C1 segment of cervical spinal cord (tissue), 14 donors: ENCODE data around the gene ECE2.

Source experiments
- DNase-seq, 14 donors: peaks; one replicate each; lab custom pipeline; 2025; lab: John Stamatoyannopoulos, UW

Gene ECE2

DNA sequence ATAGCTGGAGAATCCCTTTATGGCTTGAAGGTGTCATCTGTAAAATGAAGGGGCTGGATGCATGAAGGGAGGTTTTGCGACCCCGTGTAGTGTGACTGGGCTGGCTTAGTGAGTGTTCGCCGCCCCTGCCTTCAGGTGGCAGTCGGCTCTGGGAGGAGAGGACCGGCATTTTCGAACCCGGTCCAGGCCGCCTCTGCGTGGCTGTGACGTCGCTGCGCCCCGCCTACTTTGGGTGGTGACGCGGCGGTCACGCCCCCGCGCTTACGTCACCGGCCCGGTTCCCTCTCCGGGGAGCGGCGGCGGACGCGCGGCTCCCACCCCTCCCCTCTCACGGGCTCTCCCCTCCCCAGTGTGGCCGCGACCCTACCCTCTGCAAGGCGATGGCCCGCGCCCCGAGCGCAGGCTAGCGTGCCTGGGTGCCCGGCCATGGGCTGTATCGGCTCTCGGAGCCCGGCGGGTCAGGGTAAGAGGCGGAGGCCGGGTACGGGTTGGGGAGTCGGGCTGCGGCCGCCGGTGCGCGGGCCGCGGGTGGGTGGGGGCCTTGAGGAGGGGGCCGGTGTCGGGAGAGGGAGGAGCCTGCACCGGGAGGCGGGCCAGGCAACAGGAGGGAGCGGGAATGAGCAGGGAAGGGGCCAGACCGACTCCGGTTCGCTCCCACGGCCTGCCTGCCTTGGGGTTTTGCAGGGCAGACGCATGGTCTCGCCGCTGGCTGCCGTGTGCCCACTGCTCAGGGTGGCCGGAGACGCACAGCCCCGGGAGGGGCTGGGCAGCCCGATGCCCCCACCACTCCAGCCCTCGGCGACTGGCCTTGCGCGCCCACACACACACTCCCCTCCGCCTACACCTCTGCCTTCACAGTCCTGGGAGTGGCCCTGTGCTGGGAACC, 60.1 kb downstream of the ECE2 start:
- peak in 13 of 14 donors; percentile 28 to 87 (median 80) for DNase-seq

DNA sequence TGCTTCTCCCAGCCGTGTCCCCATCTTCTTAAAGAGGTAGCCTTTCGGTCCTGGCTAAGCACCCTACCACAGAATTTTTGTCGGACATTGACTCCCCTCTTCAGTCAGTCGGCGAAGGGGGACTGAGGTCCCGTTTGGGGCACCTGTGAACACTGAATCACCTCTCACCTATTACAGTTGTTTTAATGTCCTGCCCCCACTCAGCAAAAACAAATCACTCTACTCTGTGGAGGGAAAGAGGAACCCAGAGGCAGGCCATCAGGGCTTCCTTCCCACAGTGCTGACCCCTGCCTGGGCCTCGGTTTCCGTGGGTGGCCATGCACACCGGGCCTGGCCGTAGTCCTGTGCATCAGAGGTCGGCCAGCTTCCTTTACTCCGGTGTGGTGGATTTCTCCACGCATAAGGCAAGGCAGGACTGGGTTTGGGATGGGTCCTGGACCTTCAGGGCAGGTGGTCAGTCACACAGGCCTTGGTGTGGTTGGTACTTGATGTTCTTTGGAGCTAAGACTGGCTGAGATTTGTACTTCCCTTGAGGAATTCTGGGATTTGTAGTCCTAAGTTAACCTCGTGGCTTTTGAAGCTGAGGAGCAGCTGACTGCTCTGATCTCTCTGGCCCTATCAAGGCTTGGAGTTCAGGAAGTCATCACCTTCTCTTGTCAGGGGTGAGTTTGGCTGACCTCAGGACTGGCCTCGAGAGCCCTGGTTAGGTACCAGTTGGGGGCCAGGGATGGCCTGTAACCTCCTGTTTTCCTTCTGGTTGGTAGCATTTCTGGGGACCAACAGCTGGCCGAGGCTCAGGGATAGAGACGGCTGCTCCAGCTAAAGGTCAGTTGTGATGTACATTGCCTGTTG, 61.0 kb downstream of the ECE2 start:
- peak in 12 of 14 donors; percentile 7 to 86 (median 63) for DNase-seq

DNA sequence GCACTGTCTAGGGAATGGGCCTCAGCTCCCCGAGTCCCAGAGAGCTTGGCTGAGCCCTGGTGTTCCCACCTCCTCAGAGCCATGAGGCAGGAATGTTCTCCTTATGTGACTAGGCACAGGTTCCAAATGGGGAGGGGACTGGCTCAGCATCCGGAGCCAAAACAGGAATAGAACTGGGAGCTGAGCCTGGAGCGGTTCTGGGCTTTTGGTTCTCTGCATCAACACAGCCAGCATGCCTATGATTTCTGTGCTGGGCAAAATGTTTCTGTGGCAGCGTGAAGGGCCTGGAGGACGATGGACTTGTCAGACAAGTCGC, 61.5 kb downstream of the ECE2 start, which contains the start of gene FAM131A:
FAM131A (plus strand) TSS at position 202 of the 316 bp plus-strand sequence; CDS start at position 233, 31 bp downstream.
- peak in 11 of 14 donors; percentile 21 to 88 (median 62) for DNase-seq

DNA sequence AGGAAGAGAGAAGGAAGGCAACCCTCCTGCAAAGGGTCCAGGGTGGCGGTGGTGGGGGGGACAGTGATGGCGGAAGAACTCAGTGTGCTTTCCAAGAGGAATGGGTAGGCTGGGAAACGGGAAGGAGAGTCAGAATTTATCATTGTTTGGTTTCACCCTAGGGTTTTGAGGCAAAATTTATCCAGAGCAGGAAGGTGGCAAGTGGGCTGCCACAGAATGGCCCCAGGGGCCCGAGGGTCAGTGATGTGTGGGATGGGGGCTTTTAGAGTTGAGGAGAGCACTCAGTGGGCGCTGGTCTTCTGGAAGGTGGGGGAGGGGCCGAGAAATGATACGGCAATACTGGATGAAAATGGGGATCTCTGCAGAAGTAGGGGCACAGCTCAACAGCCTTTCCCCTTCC, 62.2 kb downstream of the ECE2 start:
- DNase-seq: peak in 2 of 14 donors; percentile 37 to 59

DNA sequence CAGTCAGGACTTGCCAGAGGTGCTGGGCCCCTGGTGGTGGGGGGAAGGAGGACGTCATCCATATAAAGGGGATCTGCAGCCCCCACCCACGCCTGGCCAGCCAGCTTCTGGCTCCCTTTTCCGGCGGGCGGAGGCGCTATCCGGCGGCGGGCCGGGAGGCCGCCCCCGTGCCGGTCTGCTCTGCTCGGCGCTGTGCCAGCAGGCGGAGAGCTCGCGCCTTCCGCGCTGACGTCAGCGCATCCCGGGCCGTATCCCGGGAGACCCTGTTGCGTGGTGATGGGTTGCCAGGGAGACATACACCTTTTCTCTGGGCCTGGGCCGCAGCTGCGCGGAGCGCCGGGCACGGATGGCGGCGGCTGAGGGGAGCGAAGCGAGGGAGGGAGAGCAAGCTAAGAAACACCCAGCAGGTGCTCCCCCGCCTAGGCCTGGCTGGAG, 62.7 kb downstream of the ECE2 start:
- peak; percentile 17 to 87 (median 70) for DNase-seq

DNA sequence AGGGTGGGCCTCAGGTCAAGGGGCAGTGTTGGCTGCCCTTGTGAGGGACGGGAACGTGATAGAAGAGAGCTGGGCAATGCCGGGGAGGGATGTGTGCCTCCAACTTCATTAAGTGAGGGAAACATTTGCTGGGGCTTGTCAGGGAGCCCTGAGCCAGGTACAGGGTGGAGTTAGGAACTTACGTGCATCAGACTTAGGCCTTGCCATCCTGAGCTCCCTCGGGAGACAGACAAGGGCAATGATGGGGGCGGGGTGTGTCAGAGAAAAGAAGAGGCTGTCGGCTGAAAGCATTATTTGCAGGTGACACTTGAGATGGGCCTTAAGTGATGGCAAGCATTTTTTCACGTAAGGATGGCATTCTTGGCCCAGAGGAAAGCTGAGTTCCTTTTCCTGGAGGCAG, 63.2 kb downstream of the ECE2 start:
- peak in 1 of 14 donors; percentile 50 for DNase-seq

DNA sequence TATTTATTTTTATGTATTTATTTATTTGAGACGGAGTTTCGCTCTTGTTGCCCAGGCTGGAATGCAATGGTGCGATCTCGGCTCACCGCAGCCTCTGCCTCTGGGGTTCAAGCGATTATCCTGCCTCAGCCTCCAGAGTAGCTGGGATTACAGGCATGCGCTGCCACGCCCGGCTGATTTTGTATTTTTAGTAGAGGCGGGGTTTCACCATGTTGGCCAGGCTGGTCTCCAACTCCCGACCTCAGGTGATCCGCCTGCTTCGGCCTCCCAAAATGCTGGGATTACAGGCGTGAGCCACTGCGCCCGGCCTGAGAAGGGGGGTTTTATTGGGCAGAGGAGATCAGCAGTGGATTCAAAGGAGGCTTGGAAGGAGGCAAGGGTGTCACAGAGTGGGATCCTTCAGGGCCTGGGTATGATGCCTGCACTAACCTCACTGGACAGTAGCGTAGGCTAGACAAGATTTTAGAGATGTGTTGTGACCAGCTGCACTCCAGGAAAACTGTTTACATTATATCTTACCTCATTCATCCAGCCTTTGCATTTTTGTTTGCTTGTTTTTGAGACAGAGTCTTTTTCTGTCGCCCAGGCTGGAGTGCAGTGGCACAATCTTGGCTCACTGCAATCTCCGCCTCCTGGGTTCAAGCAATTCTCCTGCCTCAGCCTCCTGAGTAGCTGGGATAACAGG, 63.8 kb downstream of the ECE2 start:
- peak in 1 of 14 donors; percentile 37 for DNase-seq

DNA sequence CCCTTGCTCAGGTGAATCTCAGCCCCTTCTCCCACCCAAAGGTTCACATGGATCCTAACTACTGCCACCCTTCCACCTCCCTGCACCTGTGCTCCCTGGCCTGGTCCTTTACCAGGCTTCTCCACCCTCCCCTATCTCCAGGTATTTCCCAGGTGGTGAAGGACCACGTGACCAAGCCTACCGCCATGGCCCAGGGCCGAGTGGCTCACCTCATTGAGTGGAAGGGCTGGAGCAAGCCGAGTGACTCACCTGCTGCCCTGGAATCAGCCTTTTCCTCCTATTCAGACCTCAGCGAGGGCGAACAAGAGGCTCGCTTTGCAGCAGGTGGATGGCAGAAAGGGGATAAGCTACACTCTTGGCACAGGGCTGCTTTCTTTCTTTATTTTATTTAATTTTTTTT, 66.1 kb downstream of the ECE2 start:
- peak in 1 of 14 donors; percentile 17 for DNase-seq
